GM12891 (cell line): ENCODE measurements around the gene CTH.

ENCODE experiments used
- POLR2A ChIP-seq: IDR thresholded peaks from 2 replicates; pipeline ENCODE4 v1.6.1; 2011; ENCODE audit warnings: low read depth, low read length, control low read depth
- POLR2AphosphoS5 ChIP-seq: IDR thresholded peaks from 2 replicates; pipeline ENCODE4 v1.6.1; 2011; ENCODE audit warnings: low read depth, low read length, control low read depth
- SPI1 ChIP-seq: IDR thresholded peaks from 2 replicates; pipeline ENCODE4 v1.6.1; 2011; ENCODE audit warnings: low read depth, low read length, control low read depth
- TAF1 ChIP-seq: IDR thresholded peaks from 2 replicates; pipeline ENCODE4 v1.6.1; 2011; ENCODE audit warnings: low read depth, low read length, control low read depth

DNA sequence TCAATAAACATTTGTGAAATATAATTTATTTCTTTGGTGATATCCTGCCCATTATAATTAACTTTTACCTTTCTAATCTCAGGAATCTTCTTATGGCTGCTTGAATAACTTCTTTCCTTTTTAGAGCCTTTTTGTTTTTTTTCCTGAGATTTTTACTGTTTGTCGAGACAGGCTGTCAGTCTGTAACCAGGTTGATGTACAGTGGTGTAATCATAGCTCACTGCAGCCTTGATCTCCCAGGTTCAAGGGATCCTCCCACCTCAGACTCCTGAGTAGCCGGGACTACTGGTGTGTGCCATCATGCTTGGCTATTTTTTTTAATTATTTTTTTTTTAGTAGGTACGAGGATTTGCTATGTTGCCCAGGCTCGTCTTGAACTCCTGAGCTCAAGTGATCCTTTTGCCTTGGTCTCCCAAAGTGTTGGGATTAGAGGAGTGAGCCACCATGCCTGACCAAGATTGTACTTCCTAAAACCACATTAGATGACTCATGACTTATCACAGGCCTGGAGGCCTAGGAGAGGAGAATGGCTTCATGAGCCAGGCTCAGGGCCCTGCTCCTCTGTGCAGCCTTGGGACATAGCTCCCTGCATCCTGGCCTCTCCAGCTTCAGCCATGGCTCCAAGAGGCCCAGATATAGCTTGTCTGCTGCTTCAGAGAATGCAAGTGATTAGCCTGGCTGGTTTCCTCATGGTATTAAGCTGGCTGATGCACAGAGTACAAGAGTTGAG lies 48.6 kb downstream of the CTH start:
- TF ChIP-seq POLR2A (no peak), POLR2AphosphoS5 (no peak), SPI1 (no peak), TAF1 (no peak)
